Colonic mucosa (tissue), 4 donors: ENCODE results near the gene PTK7. TPM values are rescaled to one million over a fixed set of nuclear protein-coding genes. Genes with fewer than 3 reads are reported as not detected.
"Not testable (repeated sequence)": the region's sequence is repeated elsewhere in the genome, so short reads cannot be mapped to it uniquely, and the experiment has no call there.

Experiments used
- DNase-seq: peaks from one replicate; pipeline ENCODE4 v3.0.0-alpha.2; 2020
- H3K27ac ChIP-seq: fragments of 200-600 bp; one replicate; pipeline ENCODE4 v1.8.0; 2021
- H3K27me3 ChIP-seq: fragments of 200-600 bp; one replicate; pipeline ENCODE4 v1.8.0; 2021
- H3K36me3 ChIP-seq: fragments of 200-600 bp; one replicate; pipeline ENCODE4 v1.8.0; 2021
- H3K4me1 ChIP-seq: fragments of 200-600 bp; one replicate; pipeline ENCODE4 v1.8.0; 2021; ENCODE audit warnings: mild to moderate bottlenecking
- H3K4me3 ChIP-seq: fragments of 200-600 bp; one replicate; pipeline ENCODE4 v1.8.0; 2021
- H3K9ac ChIP-seq, 2 donors: one replicate each; pipeline ENCODE4 v1.7.0; 2013; ENCODE audit warnings: control low read depth in 2 of 2, low read depth in 2 of 2, low read length in 2 of 2
- H3K9me3 ChIP-seq: fragments of 200-600 bp; one replicate; pipeline ENCODE4 v1.8.0; 2021
- CTCF ChIP-seq: fragments of 200-600 bp; IDR thresholded peaks from one replicate; pipeline ENCODE4 v1.8.0; 2022; ENCODE audit warnings: antibody characterized with exemption, mild to moderate bottlenecking
- intact Hi-C: fragments of 100-400 bp; cut with DNase I; formaldehyde crosslinking; loops from one replicate; pipeline ENCODE4 v1.14.1; 2022
- total RNA-seq, 2 donors: library from RNA; stranded (reverse); fragmentation: NEBNext Ultra II Directional in 1 of 2; extraction: Animal tissue kit (Norgen Biotek cat#: 25700) in 1 of 2; gene quantifications; one replicate each; pipeline ENCODE4 v1.2.1, GENCODE V29; 2021
- donor health status: healthy.
- donor health status: DM: no; HTN: no; CAD: no.
- donor health status: DM: no; HTN: no; CAD: no.

The PTK7 gene
- total RNA-seq, 2 donors from 2014 or later = 15.1 to 15.9 TPM

- H3K27me3 ChIP-seq = peaks cover 4% of the 10 kb centered on the region
- intact Hi-C loops = no loop called here
- peak; percentile 35 for DNase-seq
- peak overlapping the region; percentile 22 for H3K27ac ChIP-seq
- no peaks in the 10 kb centered on the region for H3K36me3 ChIP-seq
- H3K4me1 ChIP-seq = no peaks in the 10 kb centered on the region
- no peak for TF ChIP-seq CTCF
- H3K4me3 ChIP-seq = peak overlapping the region; percentile 56
- H3K9ac ChIP-seq = peak overlapping the region; percentile 69 to 73
- no peaks in the 10 kb centered on the region for H3K9me3 ChIP-seq
These were observed 584 bp downstream of the PTK7 start for GRCh38 chr6:43076464-43077332.

GRCh38 chr6:43077333-43077809 lies 1.3 kb downstream of the PTK7 start:
- H3K4me3 ChIP-seq = peak overlapping the region; percentile 56
- H3K4me1 ChIP-seq = no peaks in the 10 kb centered on the region
- intact Hi-C loops = no loop called here
- H3K9me3 ChIP-seq = no peaks in the 10 kb centered on the region
- no peak for DNase-seq
- H3K9ac ChIP-seq = peak overlapping the region; percentile 69 to 73
- no peak for TF ChIP-seq CTCF
- peaks cover 4% of the 10 kb centered on the region for H3K27me3 ChIP-seq
- H3K27ac ChIP-seq = no peak overlapping the region
- no peaks in the 10 kb centered on the region for H3K36me3 ChIP-seq

- TF ChIP-seq CTCF = no peak
- Histone ChIP-seq H3K4me3 (no peak overlapping the region), H3K36me3 (no peaks in the 10 kb centered on the region), H3K9ac (no peak overlapping the region), H3K9me3 (no peaks in the 10 kb centered on the region), H3K27ac (no peak overlapping the region), H3K4me1 (no peaks in the 10 kb centered on the region), H3K27me3 (peaks cover 4% of the 10 kb centered on the region)
- intact Hi-C loops = no loop called here
- DNase-seq = no peak
These were observed 1.9 kb downstream of the PTK7 start for GRCh38 chr6:43077981-43078511.

- no peak for DNase-seq
- no peaks in the 10 kb centered on the region for H3K36me3 ChIP-seq
- no peak overlapping the region for H3K9ac ChIP-seq
- no peak for TF ChIP-seq CTCF
- intact Hi-C loops = no loop called here
- H3K9me3 ChIP-seq = no peaks in the 10 kb centered on the region
- no peak overlapping the region for H3K4me3 ChIP-seq
- no peaks in the 10 kb centered on the region for H3K4me1 ChIP-seq
- H3K27ac ChIP-seq = no peak overlapping the region
- H3K27me3 ChIP-seq = peaks cover 4% of the 10 kb centered on the region
These were observed 2.6 kb downstream of the PTK7 start for GRCh38 chr6:43078691-43079090.

GRCh38 chr6:43081043-43081442 lies 4.9 kb downstream of the PTK7 start:
- Histone ChIP-seq H3K27me3 (peaks cover 4% of the 10 kb centered on the region), H3K36me3 (no peaks in the 10 kb centered on the region)
- intact Hi-C loops = no loop called here

GRCh38 chr6:43081922-43082321 lies 5.8 kb downstream of the PTK7 start:
- intact Hi-C loops, H3K4me1 ChIP-seq, H3K36me3 ChIP-seq, H3K9me3 ChIP-seq, H3K4me3 ChIP-seq, DNase-seq, H3K9ac ChIP-seq, H3K27me3 ChIP-seq, H3K27ac ChIP-seq: not testable (repeated sequence)

More at GRCh38 chr6:43081043-43081442, 4.9 kb downstream of the PTK7 start:
- Histone ChIP-seq H3K9ac (no peak overlapping the region), H3K4me1 (no peaks in the 10 kb centered on the region), H3K27ac (no peak overlapping the region), H3K4me3 (no peak overlapping the region), H3K9me3 (no peaks in the 10 kb centered on the region)
- DNase-seq = no peak
- TF ChIP-seq CTCF = no peak
